ENCODE results near the gene CNNM2.

Gene CNNM2

GRCh38 chr10:103042908-103043307, 124.8 kb downstream of the CNNM2 start:
- H3K4me3 ChIP-seq (ENCODE audit: low read depth in 1 of 2, low read length in 1 of 2), result no peak overlapping the region
- TF ChIP-seq CTCF (IDR thresholded peaks at IDR 0.05), result no peak
- H3K27me3 ChIP-seq, result no peaks in the 10 kb centered on the region
- H3K36me3 ChIP-seq, result no peaks in the 10 kb centered on the region
- no peak overlapping the region for H3K27ac ChIP-seq
- H3K4me1 ChIP-seq (ENCODE audit: control insufficient read depth in 1 of 2, insufficient read depth in 1 of 2, low read depth in 1 of 2, low read length in 1 of 2), result peaks cover 2 to 3% of the 10 kb centered on the region in 2 experiments
- H3K9me3 ChIP-seq, result no peaks in the 10 kb centered on the region

- Histone ChIP-seq H3K4me1 (ENCODE audit: control insufficient read depth in 1 of 2, insufficient read depth in 1 of 2, low read depth in 1 of 2, low read length in 1 of 2) (peaks cover 16 to 18% of the 10 kb centered on the region in 2 experiments), H3K4me3 (ENCODE audit: low read depth in 1 of 2, low read length in 1 of 2) (no peak overlapping the region), H3K36me3 (no peaks in the 10 kb centered on the region), H3K27ac (no peak overlapping the region), H3K27me3 (no peaks in the 10 kb centered on the region), H3K9me3 (no peaks in the 10 kb centered on the region)
- no peak for TF ChIP-seq CTCF (IDR thresholded peaks at IDR 0.05)
These were observed 126.9 kb downstream of the CNNM2 start for GRCh38 chr10:103044942-103045489.

- H3K27me3 ChIP-seq, result no peaks in the 10 kb centered on the region
- no peak for TF ChIP-seq CTCF (IDR thresholded peaks at IDR 0.05)
- no peak overlapping the region for H3K4me3 ChIP-seq (ENCODE audit: low read depth in 1 of 2, low read length in 1 of 2)
- H3K36me3 ChIP-seq, result no peaks in the 10 kb centered on the region
- no peaks in the 10 kb centered on the region for H3K9me3 ChIP-seq
- H3K27ac ChIP-seq, result no peak overlapping the region
- H3K4me1 ChIP-seq (ENCODE audit: control insufficient read depth in 1 of 2, insufficient read depth in 1 of 2, low read depth in 1 of 2, low read length in 1 of 2), result peaks cover 18 to 20% of the 10 kb centered on the region in 2 experiments
These were observed 127.9 kb downstream of the CNNM2 start for GRCh38 chr10:103045961-103046360.

DNA sequence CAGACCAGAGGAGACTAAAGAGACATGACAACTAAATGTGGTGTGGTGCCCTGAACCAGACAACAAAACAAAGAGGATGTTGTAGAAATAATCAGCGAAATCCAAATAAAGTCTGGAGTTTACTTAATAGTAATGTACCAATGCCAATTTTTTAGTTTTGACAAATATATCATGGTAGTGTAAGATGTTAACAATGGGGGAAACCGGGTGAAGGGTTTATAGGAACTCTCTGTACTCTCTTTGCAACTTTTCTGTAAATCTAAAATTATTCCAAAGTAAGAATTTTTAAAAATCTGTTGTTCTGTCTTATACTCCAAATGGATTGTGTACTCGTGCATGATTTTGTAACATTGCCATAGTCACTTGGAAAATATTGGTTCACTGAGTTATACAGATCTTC, 129.3 kb downstream of the CNNM2 start:
- Histone ChIP-seq H3K4me3 (ENCODE audit: low read depth in 1 of 2, low read length in 1 of 2) (no peak overlapping the region), H3K36me3 (no peaks in the 10 kb centered on the region), H3K27me3 (no peaks in the 10 kb centered on the region), H3K27ac (no peak overlapping the region), H3K4me1 (ENCODE audit: control insufficient read depth in 1 of 2, insufficient read depth in 1 of 2, low read depth in 1 of 2, low read length in 1 of 2) (peaks cover 18 to 20% of the 10 kb centered on the region in 2 experiments), H3K9me3 (no peaks in the 10 kb centered on the region)
- TF ChIP-seq CTCF (IDR thresholded peaks at IDR 0.05), result no peak

DNA sequence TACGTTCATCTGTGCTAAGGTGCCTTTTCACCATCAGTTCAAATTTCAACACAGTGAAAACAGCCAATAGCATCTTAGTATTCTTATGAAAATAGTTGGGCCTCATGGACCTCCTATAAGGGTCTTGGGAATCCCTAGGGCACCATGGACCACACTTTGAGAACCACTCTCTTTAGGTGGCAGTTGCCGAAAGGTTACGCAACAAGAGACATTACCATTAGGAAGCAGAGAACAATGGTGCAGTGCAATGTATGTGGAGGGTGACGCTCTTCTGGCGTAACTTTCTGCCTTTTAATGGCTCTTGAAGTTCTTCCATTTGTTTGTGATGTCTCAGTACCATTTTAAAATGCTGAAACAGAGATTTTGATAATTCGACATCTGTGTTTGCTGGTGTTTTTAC, 131.1 kb downstream of the CNNM2 start:
- peaks cover 31 to 38% of the 10 kb centered on the region in 2 experiments for H3K4me1 ChIP-seq (ENCODE audit: control insufficient read depth in 1 of 2, insufficient read depth in 1 of 2, low read depth in 1 of 2, low read length in 1 of 2)
- H3K36me3 ChIP-seq, result no peaks in the 10 kb centered on the region
- H3K9me3 ChIP-seq, result no peaks in the 10 kb centered on the region
- no peaks in the 10 kb centered on the region for H3K27me3 ChIP-seq
- TF ChIP-seq CTCF (IDR thresholded peaks at IDR 0.05), result no peak
- peak overlapping the region; percentile 70 for H3K27ac ChIP-seq
- no peak overlapping the region for H3K4me3 ChIP-seq (ENCODE audit: low read depth in 1 of 2, low read length in 1 of 2)

Measured in neutrophil (primary cell).